Measurements from ENCODE around the gene BPTF. TPM values are rescaled to one million over a fixed set of nuclear protein-coding genes. Genes with fewer than 3 reads are reported as not detected.
"Not testable (repeated sequence)": the region's sequence is repeated elsewhere in the genome, so short reads cannot be mapped to it uniquely, and the experiment has no call there.

Gene BPTF
- total and polyA plus RNA-seq, 12 donors, result 17.3 to 91.6 (median 62.2) TPM

DNA sequence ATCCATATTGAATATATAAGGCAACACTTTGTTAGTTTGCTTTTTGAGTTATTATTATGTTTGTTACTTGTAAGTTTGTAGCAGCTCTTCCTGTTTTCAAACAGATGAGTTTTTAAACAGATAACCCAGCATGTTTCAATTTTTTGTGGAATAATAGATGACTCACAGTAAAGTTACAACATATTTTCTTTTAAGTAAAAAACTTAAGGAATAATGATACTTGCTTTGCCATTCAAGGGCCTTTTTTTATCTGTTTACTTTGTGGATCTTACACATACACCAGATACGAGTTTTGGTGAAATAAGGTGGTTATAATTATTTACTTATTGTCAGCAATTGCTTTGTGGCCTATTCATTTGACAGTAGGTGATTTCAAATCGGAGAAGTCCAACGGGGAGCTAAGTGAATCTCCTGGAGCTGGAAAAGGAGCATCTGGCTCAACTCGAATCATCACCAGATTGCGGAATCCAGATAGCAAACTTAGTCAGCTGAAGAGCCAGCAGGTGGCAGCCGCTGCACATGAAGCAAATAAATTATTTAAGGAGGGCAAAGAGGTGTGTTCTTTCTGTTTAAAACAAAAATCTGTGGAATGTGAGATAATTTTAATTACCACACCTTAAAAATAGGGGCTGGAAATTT, 66.3 kb downstream of the BPTF start:
- intact Hi-C loops (cut with DNase I), result no loop called here
- TF ChIP-seq, protein P1, sequence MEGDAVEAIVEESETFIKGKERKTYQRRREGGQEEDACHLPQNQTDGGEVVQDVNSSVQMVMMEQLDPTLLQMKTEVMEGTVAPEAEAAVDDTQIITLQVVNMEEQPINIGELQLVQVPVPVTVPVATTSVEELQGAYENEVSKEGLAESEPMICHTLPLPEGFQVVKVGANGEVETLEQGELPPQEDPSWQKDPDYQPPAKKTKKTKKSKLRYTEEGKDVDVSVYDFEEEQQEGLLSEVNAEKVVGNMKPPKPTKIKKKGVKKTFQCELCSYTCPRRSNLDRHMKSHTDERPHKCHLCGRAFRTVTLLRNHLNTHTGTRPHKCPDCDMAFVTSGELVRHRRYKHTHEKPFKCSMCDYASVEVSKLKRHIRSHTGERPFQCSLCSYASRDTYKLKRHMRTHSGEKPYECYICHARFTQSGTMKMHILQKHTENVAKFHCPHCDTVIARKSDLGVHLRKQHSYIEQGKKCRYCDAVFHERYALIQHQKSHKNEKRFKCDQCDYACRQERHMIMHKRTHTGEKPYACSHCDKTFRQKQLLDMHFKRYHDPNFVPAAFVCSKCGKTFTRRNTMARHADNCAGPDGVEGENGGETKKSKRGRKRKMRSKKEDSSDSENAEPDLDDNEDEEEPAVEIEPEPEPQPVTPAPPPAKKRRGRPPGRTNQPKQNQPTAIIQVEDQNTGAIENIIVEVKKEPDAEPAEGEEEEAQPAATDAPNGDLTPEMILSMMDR (IDR thresholded peaks at IDR 0.05), result peak; percentile 27 to 51 (median 48)
- no peak for TF ChIP-seq POLR2A (IDR thresholded peaks at IDR 0.05)
- no peak overlapping the region for H3K4me3 ChIP-seq
- peaks cover 0 to 48% of the 10 kb centered on the region in 2 donors for H3K36me3 ChIP-seq (replicated peaks in 1 of 2)
- H3K4me1 ChIP-seq (replicated peaks in 1 of 2), result no peaks in the 10 kb centered on the region
- H3K9me3 ChIP-seq (replicated peaks in 1 of 3), result no peaks in the 10 kb centered on the region
- 31 to 42% (median 37%) methylated on average over 6 of the region's 6 CpGs for WGBS, 4 donors
- DNase-seq, result peak; percentile 38 to 80 (median 69)
- no peaks in the 10 kb centered on the region for H3K27me3 ChIP-seq
- peak overlapping the region in 2 of 5 donors; percentile 22 to 61 for H3K27ac ChIP-seq

DNA sequence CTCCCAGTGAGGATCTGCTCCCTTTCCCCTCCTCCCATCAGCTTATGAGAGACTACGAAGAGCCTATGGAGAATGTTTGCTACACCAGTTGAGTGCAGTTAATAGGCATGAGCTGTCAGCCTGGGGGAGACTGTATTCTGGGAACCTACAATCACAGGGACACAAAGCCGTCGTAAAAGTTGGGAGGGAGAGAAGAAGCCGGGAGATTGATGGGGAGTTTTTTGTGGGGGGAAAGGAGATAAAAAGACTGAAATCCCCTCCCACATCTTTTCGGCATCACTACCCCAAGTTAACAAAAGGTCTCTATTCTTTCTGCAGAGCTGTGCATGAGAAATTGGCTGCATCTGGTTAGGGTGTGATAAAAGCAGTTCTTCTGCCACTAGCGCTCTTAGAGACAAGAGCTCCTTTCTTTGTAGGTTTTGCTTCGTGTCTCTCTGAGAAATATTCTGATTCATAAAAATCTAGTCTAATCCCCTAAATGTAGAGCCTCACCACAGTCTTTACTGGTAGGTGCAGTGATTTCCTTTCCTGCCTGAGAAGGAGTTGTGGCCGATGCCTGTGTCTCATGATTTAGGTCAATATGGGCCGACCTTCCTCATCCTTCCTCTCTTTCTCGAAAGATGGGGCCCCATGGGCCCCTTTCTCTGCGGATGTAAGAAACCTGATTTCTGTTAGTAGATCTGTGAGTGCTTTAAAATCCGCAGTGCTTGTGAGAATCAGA, 77.4 kb downstream of the BPTF start:
- Histone ChIP-seq H3K4me1 (replicated peaks in 1 of 2) (no peaks in the 10 kb centered on the region), H3K9me3 (replicated peaks in 1 of 3) (no peaks in the 10 kb centered on the region), H3K36me3 (replicated peaks in 1 of 2) (peaks cover 0 to 36% of the 10 kb centered on the region in 2 donors), H3K4me3 (no peak overlapping the region), H3K27me3 (no peaks in the 10 kb centered on the region), H3K27ac (no peak overlapping the region)
- TF ChIP-seq, protein P1 (IDR thresholded peaks at IDR 0.05), result no peak
- TF ChIP-seq POLR2A (IDR thresholded peaks at IDR 0.05), result no peak
- WGBS, 4 donors, result 79 to 87% (median 84%) methylated on average over 12 of the region's 12 CpGs
- intact Hi-C loops (cut with DNase I), result no loop called here
- DNase-seq, result no peak

DNA sequence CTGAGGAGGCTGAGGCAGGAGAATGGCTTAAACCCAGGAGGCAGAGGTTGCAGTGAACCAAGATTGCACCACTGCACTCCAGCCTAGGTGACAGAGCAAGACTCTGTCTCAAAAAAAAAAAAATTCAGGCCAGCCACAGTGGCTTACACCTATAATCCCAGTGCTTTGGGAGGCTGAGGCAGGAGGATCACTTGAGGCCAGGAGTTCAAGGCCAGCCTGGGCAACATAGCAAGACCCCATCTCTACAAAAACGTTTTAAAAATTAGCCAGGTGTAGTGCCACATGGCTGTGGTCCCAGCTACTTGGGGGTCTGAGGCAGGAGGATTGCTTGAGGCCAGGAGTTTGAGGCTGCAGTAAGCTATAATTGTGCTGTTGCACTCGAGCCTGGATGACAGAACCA, 80.0 kb downstream of the BPTF start:
- 64 to 70% (median 66%) methylated on average over 2 of the region's 2 CpGs for WGBS, 4 donors
- intact Hi-C loops (cut with DNase I); H3K4me1 ChIP-seq (replicated peaks in 1 of 2); DNase-seq; H3K9me3 ChIP-seq (replicated peaks in 1 of 3); H3K27me3 ChIP-seq; H3K27ac ChIP-seq; H3K4me3 ChIP-seq: not testable (repeated sequence)
- H3K36me3 ChIP-seq (replicated peaks in 1 of 2), result peaks cover 0 to 34% of the 10 kb centered on the region in 2 donors

DNA sequence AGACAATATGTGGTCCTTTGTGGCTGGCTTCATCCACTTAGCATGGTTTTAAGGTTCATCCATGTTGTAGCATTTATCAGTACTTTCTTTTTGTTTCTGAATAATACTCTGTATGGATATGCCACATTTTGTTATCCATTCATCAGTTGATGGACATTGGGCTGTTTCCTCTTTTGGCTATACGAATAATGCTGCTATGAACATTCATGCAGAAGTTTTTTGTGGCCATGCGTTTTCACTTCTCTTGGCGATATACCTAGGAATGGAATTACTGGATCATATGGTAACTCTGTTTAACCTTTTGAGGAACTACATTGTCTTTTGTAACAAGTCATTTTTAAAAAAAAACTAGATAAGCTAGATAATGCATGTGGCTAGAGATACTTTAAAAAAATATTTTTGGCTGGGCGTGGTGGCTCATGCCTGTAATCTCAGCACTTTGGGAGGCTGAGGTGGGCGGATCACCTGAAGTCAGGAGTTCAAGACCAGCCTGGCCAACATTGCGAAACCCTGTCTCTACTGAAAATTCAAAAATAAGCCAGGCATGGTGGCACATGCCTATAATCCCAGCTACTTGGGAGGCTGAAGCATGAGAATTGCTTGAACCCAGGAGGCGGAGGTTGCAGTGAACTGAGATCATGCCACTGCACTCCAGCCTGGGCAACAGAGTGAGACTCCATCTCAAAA, 85.0 kb downstream of the BPTF start:
- H3K27me3 ChIP-seq; H3K27ac ChIP-seq; intact Hi-C loops (cut with DNase I); H3K9me3 ChIP-seq (replicated peaks in 1 of 3); DNase-seq; H3K4me3 ChIP-seq: not testable (repeated sequence)
- Histone ChIP-seq H3K36me3 (replicated peaks in 1 of 2) (peaks cover 0 to 13% of the 10 kb centered on the region in 2 donors), H3K4me1 (replicated peaks in 1 of 2) (peaks cover 0 to 17% of the 10 kb centered on the region in 2 donors)
- 88 to 94% (median 93%) methylated on average over 7 of the region's 7 CpGs for WGBS, 4 donors

DNA sequence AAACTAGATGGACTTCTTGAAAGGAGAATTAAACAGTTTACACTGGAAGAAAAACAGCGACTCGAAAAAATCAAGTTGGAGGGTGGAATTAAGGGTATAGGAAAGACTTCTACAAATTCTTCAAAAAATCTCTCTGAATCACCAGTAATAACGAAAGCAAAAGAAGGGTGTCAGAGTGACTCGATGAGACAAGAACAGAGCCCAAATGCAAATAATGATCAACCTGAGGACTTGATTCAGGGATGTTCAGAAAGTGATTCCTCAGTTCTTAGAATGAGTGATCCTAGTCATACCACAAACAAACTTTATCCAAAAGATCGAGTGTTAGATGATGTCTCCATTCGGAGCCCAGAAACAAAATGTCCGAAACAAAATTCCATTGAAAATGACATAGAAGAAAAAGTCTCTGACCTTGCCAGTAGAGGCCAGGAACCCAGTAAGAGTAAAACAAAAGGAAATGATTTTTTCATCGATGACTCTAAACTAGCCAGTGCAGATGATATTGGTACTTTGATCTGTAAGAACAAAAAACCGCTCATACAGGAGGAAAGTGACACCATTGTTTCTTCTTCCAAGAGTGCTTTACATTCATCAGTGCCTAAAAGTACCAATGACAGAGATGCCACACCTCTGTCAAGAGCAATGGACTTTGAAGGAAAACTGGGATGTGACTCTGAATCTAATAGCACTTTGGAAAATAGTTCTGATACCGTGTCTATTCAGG, 85.9 kb downstream of the BPTF start:
- TF ChIP-seq, protein P1 (IDR thresholded peaks at IDR 0.05), result no peak
- TF ChIP-seq POLR2A (IDR thresholded peaks at IDR 0.05), result no peak
- no peak for DNase-seq
- H3K27me3 ChIP-seq, result no peaks in the 10 kb centered on the region
- 95 to 98% (median 97%) methylated on average over 10 of the region's 10 CpGs for WGBS, 4 donors
- H3K9me3 ChIP-seq (replicated peaks in 1 of 3), result no peaks in the 10 kb centered on the region
- peaks cover 0 to 24% of the 10 kb centered on the region in 2 donors for H3K4me1 ChIP-seq (replicated peaks in 1 of 2)
- intact Hi-C loops (cut with DNase I), result no loop called here
- H3K27ac ChIP-seq, result no peak overlapping the region
- peaks cover 0 to 13% of the 10 kb centered on the region in 2 donors for H3K36me3 ChIP-seq (replicated peaks in 1 of 2)
- H3K4me3 ChIP-seq, result no peak overlapping the region

Data from adrenal gland (tissue), 12 donors.